Measurements from ENCODE around the gene MAPK8IP1.
"Not testable (repeated sequence)": the region's sequence is repeated elsewhere in the genome, so short reads cannot be mapped to it uniquely, and the experiment has no call there.

Gene MAPK8IP1

GRCh38 chr11:45899086-45899447 lies 13.6 kb downstream of the MAPK8IP1 start:
- peaks cover 3% of the 10 kb centered on the region for H3K27me3 ChIP-seq (ENCODE audit: control insufficient read depth, insufficient read depth, low read length)
- peak overlapping the region; percentile 52 for H3K4me3 ChIP-seq (ENCODE audit: low read length)
- H3K36me3 ChIP-seq (ENCODE audit: control insufficient read depth, insufficient read depth, low read length): no peaks in the 10 kb centered on the region
- no peak overlapping the region for H3K27ac ChIP-seq (ENCODE audit: low read depth, low read length)
- no peak overlapping the region for H3K9ac ChIP-seq (ENCODE audit: low read length)
- peaks cover 16% of the 10 kb centered on the region for H3K4me1 ChIP-seq (ENCODE audit: control insufficient read depth, insufficient read depth, low read length)

GRCh38 chr11:45899448-45900174 lies 14.2 kb downstream of the MAPK8IP1 start:
- H3K4me3 ChIP-seq (ENCODE audit: low read length): peak overlapping the region; percentile 52
- H3K36me3 ChIP-seq (ENCODE audit: control insufficient read depth, insufficient read depth, low read length): no peaks in the 10 kb centered on the region
- H3K27me3 ChIP-seq (ENCODE audit: control insufficient read depth, insufficient read depth, low read length): peaks cover 3% of the 10 kb centered on the region
- peaks cover 16% of the 10 kb centered on the region for H3K4me1 ChIP-seq (ENCODE audit: control insufficient read depth, insufficient read depth, low read length)
- no peak overlapping the region for H3K27ac ChIP-seq (ENCODE audit: low read depth, low read length)
- H3K9ac ChIP-seq (ENCODE audit: low read length): no peak overlapping the region

- peaks cover 16% of the 10 kb centered on the region for H3K4me1 ChIP-seq (ENCODE audit: control insufficient read depth, insufficient read depth, low read length)
- not testable (repeated sequence) for H3K27me3 ChIP-seq (ENCODE audit: control insufficient read depth, insufficient read depth, low read length); H3K9ac ChIP-seq (ENCODE audit: low read length); H3K36me3 ChIP-seq (ENCODE audit: control insufficient read depth, insufficient read depth, low read length)
- H3K4me3 ChIP-seq (ENCODE audit: low read length): peak overlapping the region; percentile 55
- H3K27ac ChIP-seq (ENCODE audit: low read depth, low read length): peak overlapping the region; percentile 18
Observed at GRCh38 chr11:45900175-45900800, 14.8 kb downstream of the MAPK8IP1 start.

GRCh38 chr11:45900916-45901617 lies 15.6 kb downstream of the MAPK8IP1 start:
- Histone ChIP-seq H3K4me1 (ENCODE audit: control insufficient read depth, insufficient read depth, low read length) (peaks cover 16% of the 10 kb centered on the region), H3K36me3 (ENCODE audit: control insufficient read depth, insufficient read depth, low read length) (no peaks in the 10 kb centered on the region), H3K4me3 (ENCODE audit: low read length) (peak overlapping the region; percentile 55), H3K27me3 (ENCODE audit: control insufficient read depth, insufficient read depth, low read length) (peaks cover 3% of the 10 kb centered on the region), H3K9ac (ENCODE audit: low read length) (no peak overlapping the region), H3K27ac (ENCODE audit: low read depth, low read length) (no peak overlapping the region)

GRCh38 chr11:45901626-45902025 lies 16.2 kb downstream of the MAPK8IP1 start:
- no peak overlapping the region for H3K9ac ChIP-seq (ENCODE audit: low read length)
- no peak overlapping the region for H3K27ac ChIP-seq (ENCODE audit: low read depth, low read length)
- no peak overlapping the region for H3K4me3 ChIP-seq (ENCODE audit: low read length)

GRCh38 chr11:45902452-45903380 lies 17.3 kb downstream of the MAPK8IP1 start:
- H3K4me3 ChIP-seq (ENCODE audit: low read length): no peak overlapping the region
- no peaks in the 10 kb centered on the region for H3K36me3 ChIP-seq (ENCODE audit: control insufficient read depth, insufficient read depth, low read length)
- no peak overlapping the region for H3K27ac ChIP-seq (ENCODE audit: low read depth, low read length)
- H3K9ac ChIP-seq (ENCODE audit: low read length): no peak overlapping the region
- peaks cover 2% of the 10 kb centered on the region for H3K27me3 ChIP-seq (ENCODE audit: control insufficient read depth, insufficient read depth, low read length)
- H3K4me1 ChIP-seq (ENCODE audit: control insufficient read depth, insufficient read depth, low read length): peaks cover 16% of the 10 kb centered on the region

More at GRCh38 chr11:45901626-45902025, 16.2 kb downstream of the MAPK8IP1 start:
- Histone ChIP-seq H3K27me3 (ENCODE audit: control insufficient read depth, insufficient read depth, low read length) (peaks cover 3% of the 10 kb centered on the region), H3K4me1 (ENCODE audit: control insufficient read depth, insufficient read depth, low read length) (peaks cover 16% of the 10 kb centered on the region), H3K36me3 (ENCODE audit: control insufficient read depth, insufficient read depth, low read length) (no peaks in the 10 kb centered on the region)

- Histone ChIP-seq H3K4me1 (ENCODE audit: control insufficient read depth, insufficient read depth, low read length) (peaks cover 8% of the 10 kb centered on the region), H3K27ac (ENCODE audit: low read depth, low read length) (no peak overlapping the region), H3K36me3 (ENCODE audit: control insufficient read depth, insufficient read depth, low read length) (no peaks in the 10 kb centered on the region), H3K4me3 (ENCODE audit: low read length) (no peak overlapping the region), H3K27me3 (ENCODE audit: control insufficient read depth, insufficient read depth, low read length) (no peaks in the 10 kb centered on the region), H3K9ac (ENCODE audit: low read length) (no peak overlapping the region)
Observed at GRCh38 chr11:45904309-45904915, 19.0 kb downstream of the MAPK8IP1 start.

GRCh38 chr11:45905095-45905494 lies 19.6 kb downstream of the MAPK8IP1 start:
- H3K9ac ChIP-seq (ENCODE audit: low read length): no peak overlapping the region
- H3K4me3 ChIP-seq (ENCODE audit: low read length): no peak overlapping the region
- H3K36me3 ChIP-seq (ENCODE audit: control insufficient read depth, insufficient read depth, low read length): peaks cover 3% of the 10 kb centered on the region
- H3K27me3 ChIP-seq (ENCODE audit: control insufficient read depth, insufficient read depth, low read length): no peaks in the 10 kb centered on the region
- no peak overlapping the region for H3K27ac ChIP-seq (ENCODE audit: low read depth, low read length)
- peaks cover 8% of the 10 kb centered on the region for H3K4me1 ChIP-seq (ENCODE audit: control insufficient read depth, insufficient read depth, low read length)

GRCh38 chr11:45905576-45905975 lies 20.1 kb downstream of the MAPK8IP1 start:
- H3K27me3 ChIP-seq (ENCODE audit: control insufficient read depth, insufficient read depth, low read length): not testable (repeated sequence)

GRCh38 chr11:45906096-45906682 lies 20.7 kb downstream of the MAPK8IP1 start:
- H3K27ac ChIP-seq (ENCODE audit: low read depth, low read length): no peak overlapping the region

More at GRCh38 chr11:45905576-45905975, 20.1 kb downstream of the MAPK8IP1 start:
- H3K36me3 ChIP-seq (ENCODE audit: control insufficient read depth, insufficient read depth, low read length); H3K4me3 ChIP-seq (ENCODE audit: low read length); H3K4me1 ChIP-seq (ENCODE audit: control insufficient read depth, insufficient read depth, low read length); H3K9ac ChIP-seq (ENCODE audit: low read length); H3K27ac ChIP-seq (ENCODE audit: low read depth, low read length): not testable (repeated sequence)

GRCh38 chr11:45906965-45907611 lies 21.6 kb downstream of the MAPK8IP1 start, which contains the start of gene FREY1:
FREY1 (minus strand) TSS chr11:45907271; CDS start chr11:45907245, 26 bp downstream.
- no peaks in the 10 kb centered on the region for H3K27me3 ChIP-seq (ENCODE audit: control insufficient read depth, insufficient read depth, low read length)
- no peak within 1 kb of the TSS for H3K27ac ChIP-seq (ENCODE audit: low read depth, low read length)
- no peak within 1 kb of the TSS for H3K4me3 ChIP-seq (ENCODE audit: low read length)
- H3K4me1 ChIP-seq (ENCODE audit: control insufficient read depth, insufficient read depth, low read length): no peaks in the 10 kb centered on the region
- H3K36me3 ChIP-seq (ENCODE audit: control insufficient read depth, insufficient read depth, low read length): peaks cover 11% of the 10 kb centered on the region
- H3K9ac ChIP-seq (ENCODE audit: low read length): no peak within 1 kb of the TSS

More at GRCh38 chr11:45906096-45906682, 20.7 kb downstream of the MAPK8IP1 start:
- Histone ChIP-seq H3K36me3 (ENCODE audit: control insufficient read depth, insufficient read depth, low read length) (peaks cover 8% of the 10 kb centered on the region), H3K27me3 (ENCODE audit: control insufficient read depth, insufficient read depth, low read length) (no peaks in the 10 kb centered on the region), H3K9ac (ENCODE audit: low read length) (no peak overlapping the region), H3K4me1 (ENCODE audit: control insufficient read depth, insufficient read depth, low read length) (peaks cover 2% of the 10 kb centered on the region), H3K4me3 (ENCODE audit: low read length) (no peak overlapping the region)
